ENCODE results near the gene GPC3.

The GPC3 gene

DNA sequence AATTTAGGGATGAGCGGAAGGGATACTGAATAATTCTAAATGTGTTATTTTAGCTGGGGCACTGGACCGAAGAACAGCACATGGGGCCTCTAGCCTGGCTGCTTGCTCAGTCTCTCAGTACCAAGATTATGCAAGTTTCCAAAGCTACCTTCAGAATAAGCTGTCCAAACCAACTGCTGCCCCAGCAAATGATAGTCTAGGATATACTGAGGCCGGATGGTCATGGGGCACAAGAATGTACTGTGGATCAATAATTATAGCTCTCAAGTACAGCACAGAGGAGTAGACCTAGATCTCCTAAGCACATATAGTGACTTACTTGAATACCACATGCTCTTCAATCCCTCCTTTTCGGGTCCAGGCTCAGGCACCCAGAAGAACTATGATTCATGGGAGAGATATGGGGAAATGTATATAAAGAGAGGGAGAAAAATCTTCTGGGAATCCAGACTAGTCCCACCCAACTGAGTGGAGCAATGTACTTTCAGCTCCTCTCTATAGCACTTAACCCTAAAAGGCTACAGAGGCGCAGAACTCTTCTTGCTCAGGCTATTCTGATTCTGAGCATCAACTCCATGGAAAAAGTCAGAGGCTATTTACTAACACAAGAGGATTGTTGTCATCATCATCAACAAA is 409.8 kb downstream of the GPC3 start:
- DNase-seq = no peak

DNA sequence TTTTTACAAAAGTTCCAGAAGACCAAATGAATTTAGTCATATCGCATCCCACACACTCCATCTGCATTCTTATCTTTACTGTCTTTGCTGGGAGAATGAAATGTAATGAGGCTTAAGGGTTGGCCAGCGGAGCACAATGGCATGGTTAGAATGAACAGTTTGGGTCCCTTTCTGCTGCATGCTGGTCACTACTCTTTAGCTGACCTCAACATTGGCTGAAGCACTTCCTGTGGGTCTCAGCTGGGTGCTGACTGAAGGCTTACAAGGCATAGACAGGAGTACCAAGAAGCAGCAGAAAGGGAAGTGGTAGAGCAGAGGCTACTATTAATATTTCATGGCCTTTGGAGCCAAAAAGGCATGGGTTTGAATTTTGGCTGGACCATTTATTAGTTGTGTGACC is 410.7 kb downstream of the GPC3 start:
- DNase-seq = peak in 1 of 56 donors; percentile 9

GRCh38 chrX:133570549-133570948 is 414.8 kb downstream of the GPC3 start:
- DNase-seq = no peak

DNA sequence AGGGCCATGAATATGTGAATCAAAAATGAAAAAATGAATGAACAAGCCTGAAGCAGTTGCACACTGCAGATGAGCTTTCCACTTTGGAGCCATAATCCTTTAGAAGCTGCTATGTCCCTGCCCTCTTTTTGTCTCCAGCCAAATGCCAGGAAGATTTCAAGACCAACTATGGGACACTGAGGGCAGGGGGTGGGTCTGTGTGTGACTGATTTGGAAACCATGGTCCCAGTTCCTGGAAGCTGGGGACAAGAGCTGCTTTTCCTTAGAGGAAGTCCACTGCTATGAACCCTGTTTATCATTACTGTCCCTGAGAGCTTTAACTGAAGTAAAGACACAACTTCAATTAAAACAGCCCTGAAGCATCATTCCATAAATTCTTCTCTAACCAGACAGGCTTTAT is 416.2 kb downstream of the GPC3 start:
- no peak for DNase-seq

- DNase-seq = no peak
Measured at GRCh38 chrX:133568109-133568508, 417.3 kb downstream of the GPC3 start.

- no peak for DNase-seq
Measured at GRCh38 chrX:133566876-133567275, 418.5 kb downstream of the GPC3 start.

- no peak for DNase-seq
Measured at GRCh38 chrX:133563705-133564104, 421.7 kb downstream of the GPC3 start.

GRCh38 chrX:133561251-133561650 is 424.1 kb downstream of the GPC3 start:
- DNase-seq = no peak

GRCh38 chrX:133559909-133560308 is 425.5 kb downstream of the GPC3 start:
- no peak for DNase-seq

DNA sequence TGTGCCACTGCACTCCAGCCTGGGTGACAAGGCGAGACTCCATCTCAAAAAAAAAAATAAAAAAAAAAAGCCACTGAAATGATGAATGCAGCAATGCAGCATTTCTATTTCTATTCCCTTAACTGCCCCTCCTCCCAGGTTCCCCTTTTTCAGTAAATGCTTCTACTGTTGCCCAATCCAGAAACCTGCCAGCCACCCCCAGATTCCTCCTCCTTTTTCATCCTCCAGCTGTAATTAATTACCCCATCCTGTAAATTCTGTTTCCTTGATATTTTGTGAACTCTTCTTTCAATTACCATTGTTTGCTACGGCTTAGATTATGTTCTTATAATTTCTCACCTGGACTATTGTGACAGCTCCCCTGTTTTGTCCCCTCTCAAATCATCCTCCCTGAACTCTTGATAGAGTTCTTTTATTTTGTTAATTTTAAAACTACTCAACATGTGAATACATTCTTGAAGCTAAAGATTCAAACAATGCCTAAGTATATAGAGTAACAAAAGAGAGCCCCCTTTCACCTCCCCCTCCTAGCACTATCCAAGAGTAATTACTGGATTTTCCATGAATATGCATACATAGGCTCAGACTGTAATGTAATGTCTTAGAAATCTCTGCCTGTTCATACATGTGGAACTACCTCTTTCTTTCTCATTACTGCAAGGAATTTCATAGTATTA is 429.5 kb downstream of the GPC3 start:
- DNase-seq = no peak

DNA sequence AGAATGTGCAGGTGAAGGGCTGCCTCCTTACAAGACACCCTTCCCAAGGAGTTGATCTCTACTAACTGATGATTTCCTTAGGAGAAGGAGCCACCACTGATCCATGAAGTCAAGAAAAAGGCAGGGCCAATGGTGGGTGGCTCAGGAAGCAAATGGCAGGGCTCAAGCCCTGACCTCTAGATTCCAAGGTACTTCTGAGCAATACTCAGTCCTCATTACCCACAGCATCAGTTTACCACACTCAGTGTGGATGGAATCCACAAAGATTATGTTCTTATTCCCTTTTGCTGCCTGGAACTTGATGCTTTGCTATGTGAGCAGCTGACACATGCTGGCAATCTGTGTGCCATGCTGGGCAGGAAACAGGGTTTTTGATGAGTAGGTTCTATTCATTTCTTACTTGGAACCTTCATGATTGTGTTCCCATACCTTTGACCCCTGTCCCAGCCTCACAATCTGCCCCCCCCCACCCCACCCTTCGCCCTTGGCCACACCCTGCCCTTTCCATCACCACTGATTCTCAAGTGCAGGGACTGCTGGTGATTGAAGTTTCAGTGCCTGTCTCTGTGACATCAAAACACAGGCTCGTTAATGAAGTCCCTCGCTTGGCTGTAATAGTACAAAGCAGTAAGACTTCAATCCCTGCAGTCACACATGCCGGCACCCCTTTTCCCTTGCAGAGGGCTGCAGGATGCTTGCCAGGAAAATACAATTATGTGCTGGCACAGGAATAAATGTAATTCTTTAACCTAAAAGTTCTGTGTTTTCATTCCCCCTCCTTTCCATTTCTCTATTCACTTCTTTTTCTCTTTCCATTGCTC is 434.5 kb downstream of the GPC3 start:
- no peak for DNase-seq

DNA sequence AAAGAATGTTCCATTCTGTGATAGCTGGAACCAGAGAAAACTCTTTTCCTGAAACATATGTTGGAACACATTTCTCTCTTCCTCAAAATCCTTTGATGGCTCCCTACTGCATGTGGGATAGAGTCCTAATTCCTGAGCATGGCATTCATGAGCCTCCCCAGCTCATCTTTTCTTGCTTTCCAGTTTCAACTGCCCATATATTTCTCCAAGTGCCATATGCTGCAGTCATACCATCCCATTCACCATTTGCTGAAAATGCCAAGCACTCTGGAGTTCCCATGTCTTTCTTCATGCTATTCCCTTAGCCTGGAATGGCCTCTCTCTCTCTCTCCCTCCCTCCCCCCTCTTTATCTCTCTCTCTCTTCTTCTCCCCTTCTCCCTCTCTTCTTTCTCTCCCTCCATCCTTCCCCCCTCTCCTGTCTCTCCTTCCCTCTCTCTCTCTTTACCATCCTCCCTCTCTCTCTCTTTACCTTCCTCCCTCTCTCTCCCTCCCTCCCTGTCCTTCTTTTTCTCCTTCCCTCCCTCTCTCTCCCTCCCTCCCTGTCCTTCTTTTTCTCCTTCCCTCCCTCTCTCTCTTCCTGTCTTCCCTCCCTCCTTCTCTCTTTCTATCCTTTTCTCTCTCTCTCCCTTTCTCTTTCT is 436.0 kb downstream of the GPC3 start:
- DNase-seq = no peak

GRCh38 chrX:133546441-133546840 is 439.0 kb downstream of the GPC3 start:
- no peak for DNase-seq

DNA sequence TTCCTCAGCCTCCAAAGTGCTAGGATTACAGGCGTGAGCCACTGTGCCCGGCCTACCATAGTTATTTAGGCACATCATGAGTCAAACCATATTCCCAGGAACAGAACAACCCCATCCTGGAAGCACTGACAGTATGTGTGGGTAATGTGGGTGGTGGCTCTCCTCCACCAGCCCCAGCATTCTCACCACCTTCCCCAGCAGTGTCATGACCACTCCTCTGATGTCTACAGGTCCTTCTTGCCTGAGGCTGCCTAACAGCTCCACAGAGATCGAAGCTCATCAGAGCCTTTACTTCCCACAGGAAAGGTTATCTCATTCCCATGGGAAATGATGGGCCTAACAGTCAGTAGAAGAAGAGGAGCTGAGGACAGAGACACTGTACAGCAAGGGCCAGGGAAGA is 440.6 kb downstream of the GPC3 start:
- DNase-seq = no peak

- DNase-seq = no peak
Measured at GRCh38 chrX:133544115-133544514, 441.3 kb downstream of the GPC3 start.

DNA sequence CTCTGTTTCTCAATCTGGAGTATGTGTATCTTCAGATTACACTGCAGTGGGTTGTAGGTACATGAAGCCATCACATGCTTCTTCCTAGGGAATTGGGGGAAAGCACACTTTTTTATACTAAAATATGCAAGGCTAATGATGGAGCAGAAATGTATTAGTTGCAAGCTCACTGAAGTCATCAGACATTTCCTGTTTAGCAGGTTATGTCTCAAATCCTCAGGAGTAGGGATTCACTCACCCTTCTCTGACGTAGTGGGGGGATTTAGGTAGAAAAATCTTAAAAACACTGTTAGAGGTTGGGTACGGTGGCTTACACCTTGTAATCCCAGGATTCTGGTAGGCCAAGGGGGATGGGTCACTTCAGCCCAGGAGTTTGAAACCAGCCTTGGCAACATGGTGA is 441.7 kb downstream of the GPC3 start:
- DNase-seq = no peak

DNA sequence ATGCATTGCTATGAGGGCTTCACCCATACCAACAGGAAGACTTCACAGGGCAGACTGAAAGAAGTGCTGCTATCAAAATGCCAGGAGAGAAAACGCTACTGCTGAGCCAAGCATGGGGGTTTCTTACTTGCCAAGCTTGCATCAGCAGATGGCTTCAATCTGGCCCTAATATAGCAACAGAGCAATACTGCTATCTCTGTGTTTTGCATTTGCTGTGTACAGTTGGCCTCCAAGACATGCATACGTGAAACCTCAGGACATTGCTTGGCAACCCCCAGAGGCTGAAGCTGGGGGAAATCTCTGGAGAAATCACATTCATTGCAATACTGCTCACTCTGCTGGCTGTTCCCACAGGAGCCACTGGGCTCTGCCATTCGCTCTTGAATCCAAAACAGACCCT is 442.9 kb downstream of the GPC3 start:
- DNase-seq = peak in 2 of 56 donors; percentile 0 to 1

- no peak for DNase-seq
Measured at GRCh38 chrX:133541021-133541420, 444.4 kb downstream of the GPC3 start.

DNA sequence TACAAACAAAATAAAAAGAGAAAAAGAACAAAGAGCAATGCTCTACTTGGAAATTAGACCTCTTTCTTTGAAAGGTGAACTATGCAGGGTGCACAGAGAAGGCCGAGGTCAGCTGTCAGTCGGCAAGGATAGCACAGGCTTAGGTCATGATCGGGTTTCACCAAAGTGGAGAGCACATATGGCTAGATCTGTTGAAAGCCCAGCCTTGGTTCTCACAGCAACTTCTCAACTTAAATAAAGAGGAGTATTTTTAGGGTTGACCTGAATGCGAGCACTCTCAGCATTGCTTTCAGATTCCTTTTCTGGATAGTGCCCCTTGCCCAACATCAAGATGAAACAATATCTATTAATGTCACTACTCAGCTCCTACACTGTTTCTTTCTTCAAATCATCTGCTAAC is 447.2 kb downstream of the GPC3 start:
- DNase-seq = no peak

DNA sequence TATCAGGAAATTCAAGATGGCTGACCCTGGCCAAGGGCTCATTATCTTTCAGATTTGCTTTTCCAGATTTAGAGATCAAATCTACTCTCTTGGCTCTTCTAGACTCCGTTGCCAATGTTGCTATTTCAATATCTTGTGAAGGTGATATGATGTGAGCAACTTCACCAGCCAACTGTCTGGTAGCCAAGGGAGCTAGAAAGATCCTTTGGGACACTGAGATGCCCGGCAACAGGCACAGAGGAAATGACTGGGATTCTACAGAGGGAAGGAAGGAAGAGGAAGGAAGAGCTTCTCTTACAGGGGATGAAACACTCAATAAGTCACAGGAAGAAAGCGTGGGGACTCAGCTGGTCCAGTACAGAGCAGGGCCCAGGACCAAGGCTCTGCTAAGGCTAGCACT is 448.3 kb downstream of the GPC3 start:
- DNase-seq = no peak

DNA sequence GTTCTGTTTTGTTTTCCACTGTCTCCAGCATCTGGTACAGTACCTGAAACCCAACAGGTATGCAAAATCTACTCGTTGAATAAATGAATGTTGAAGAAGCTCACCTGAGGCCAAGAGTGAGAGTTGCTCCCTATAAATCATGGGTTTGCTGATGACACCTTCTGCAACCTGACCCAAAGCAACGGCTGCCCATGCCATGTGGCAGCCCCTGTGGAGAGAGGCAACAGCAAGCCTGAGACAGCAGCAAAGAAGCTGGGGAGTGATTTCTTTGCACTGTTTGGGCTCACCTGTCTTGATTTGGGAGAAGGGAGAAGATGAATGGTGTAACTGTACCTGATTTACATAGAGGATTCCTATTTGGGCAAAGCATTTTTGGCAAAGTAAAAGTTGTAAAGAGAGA is 450.3 kb downstream of the GPC3 start:
- DNase-seq = no peak

DNA sequence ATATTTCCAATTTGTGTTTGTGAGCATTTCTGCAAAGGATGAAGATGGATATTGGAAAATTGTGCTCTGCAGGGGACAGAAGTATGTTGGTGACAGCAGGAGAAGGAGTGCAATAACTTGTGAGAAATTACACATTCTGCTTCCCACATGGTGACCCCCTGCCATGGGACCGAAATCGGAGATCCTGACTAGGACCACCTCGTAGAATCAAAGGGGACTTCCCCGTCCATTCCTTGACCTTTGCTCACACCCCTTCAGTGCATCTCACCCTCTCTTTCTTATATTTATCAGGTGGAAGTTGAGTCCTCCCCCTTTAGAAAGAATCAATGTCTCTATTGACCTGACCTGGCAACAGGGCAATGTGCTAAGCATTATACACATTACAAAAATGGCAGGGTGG is 451.2 kb downstream of the GPC3 start:
- no peak for DNase-seq

Measured in amygdala (tissue), 56 donors.